GM12891 (cell line): Measurements from ENCODE around the gene PDE8A.

ENCODE experiments used
- PAX5 ChIP-seq: IDR thresholded peaks from 2 replicates; pipeline ENCODE4 v1.6.1; 2011; ENCODE audit warnings: low read length, moderate library complexity, mild to moderate bottlenecking; ENCODE audit not compliant: insufficient read depth, severe bottlenecking
- POLR2A ChIP-seq: IDR thresholded peaks from 2 replicates; pipeline ENCODE4 v1.6.1; 2011; ENCODE audit warnings: low read depth, low read length, control low read depth
- POLR2AphosphoS5 ChIP-seq: IDR thresholded peaks from 2 replicates; pipeline ENCODE4 v1.6.1; 2011; ENCODE audit warnings: low read depth, low read length, control low read depth
- POU2F2 ChIP-seq: IDR thresholded peaks from 2 replicates; pipeline ENCODE4 v1.6.1; 2011; ENCODE audit warnings: low read depth, mild to moderate bottlenecking, control low read depth, low read length, moderate library complexity
- SPI1 ChIP-seq: IDR thresholded peaks from 2 replicates; pipeline ENCODE4 v1.6.1; 2011; ENCODE audit warnings: low read depth, low read length, control low read depth
- TAF1 ChIP-seq: IDR thresholded peaks from 2 replicates; pipeline ENCODE4 v1.6.1; 2011; ENCODE audit warnings: low read depth, low read length, control low read depth

DNA sequence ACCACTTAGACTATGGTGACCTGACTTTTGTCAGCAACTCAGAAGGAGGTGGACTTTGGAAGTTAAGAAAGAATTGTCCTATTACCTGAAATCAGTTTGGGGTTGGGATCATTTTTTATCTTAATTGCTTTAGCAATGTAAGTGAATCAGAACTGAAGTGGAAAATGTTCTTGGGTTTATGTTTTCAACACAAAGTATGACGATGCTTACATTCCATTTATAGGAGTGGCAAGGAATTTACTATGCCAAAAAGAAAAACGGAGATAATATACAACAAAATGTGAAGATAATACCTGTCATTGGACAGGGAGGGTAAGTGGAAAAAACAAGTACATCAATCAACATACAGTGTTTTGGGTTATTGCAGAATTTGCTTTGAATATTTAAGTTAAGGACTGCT, 116.1 kb downstream of the PDE8A start:
- no peak for TF ChIP-seq POLR2AphosphoS5
- TF ChIP-seq POLR2A, result no peak
- no peak for TF ChIP-seq TAF1
- TF ChIP-seq POU2F2, result no peak
- no peak for TF ChIP-seq SPI1
- TF ChIP-seq PAX5, result no peak
